Erythroblast (primary cell): ENCODE results near the gene AXIN1.

Experiments used
- DNase-seq, 2 experiments: peaks; one replicate each; lab custom pipeline; 2025; lab: John Stamatoyannopoulos, UW
- GATA1 ChIP-seq: IDR thresholded peaks from 2 replicates; pipeline ENCODE4 v1.6.1; 2011; ENCODE audit warnings: low read depth, mild to moderate bottlenecking, control low read depth, low read length, moderate library complexity
- POLR2A ChIP-seq: IDR thresholded peaks from 2 replicates; pipeline ENCODE4 v1.6.1; 2011; ENCODE audit warnings: mild to moderate bottlenecking, low read length

The AXIN1 gene

GRCh38 chr16:330741-331140 lies 21.8 kb downstream of the AXIN1 start:
- no peak for DNase-seq
- TF ChIP-seq POLR2A: no peak
- no peak for TF ChIP-seq GATA1

GRCh38 chr16:325375-326145 lies 27.0 kb downstream of the AXIN1 start:
- no peak for DNase-seq
- TF ChIP-seq GATA1 (no peak), POLR2A (no peak)

GRCh38 chr16:324451-325334 lies 27.8 kb downstream of the AXIN1 start:
- TF ChIP-seq POLR2A (peak; percentile 49), GATA1 (no peak)
- peak; percentile 83 to 94 for DNase-seq

GRCh38 chr16:324201-324450 lies 28.4 kb downstream of the AXIN1 start:
- TF ChIP-seq POLR2A (no peak), GATA1 (no peak)
- no peak for DNase-seq

GRCh38 chr16:322476-323143 lies 29.9 kb downstream of the AXIN1 start:
- TF ChIP-seq POLR2A: no peak
- no peak for TF ChIP-seq GATA1
- no peak for DNase-seq

- TF ChIP-seq POLR2A: no peak
- TF ChIP-seq GATA1: no peak
Observed at GRCh38 chr16:321532-321931, 31.0 kb downstream of the AXIN1 start.

GRCh38 chr16:320206-320605 lies 32.3 kb downstream of the AXIN1 start:
- TF ChIP-seq GATA1 (no peak), POLR2A (no peak)
- DNase-seq: no peak

More at GRCh38 chr16:321532-321931, 31.0 kb downstream of the AXIN1 start:
- no peak for DNase-seq

- TF ChIP-seq GATA1 (no peak), POLR2A (no peak)
- DNase-seq: peak in 1 of 2 experiments; percentile 33
Observed at GRCh38 chr16:318628-319027, 33.9 kb downstream of the AXIN1 start.

- TF ChIP-seq POLR2A (no peak), GATA1 (no peak)
- no peak for DNase-seq
Observed at GRCh38 chr16:317583-317982, 34.9 kb downstream of the AXIN1 start.

GRCh38 chr16:316741-317464 lies 35.6 kb downstream of the AXIN1 start:
- no peak for TF ChIP-seq POLR2A
- no peak for TF ChIP-seq GATA1
- no peak for DNase-seq

- DNase-seq: no peak
- TF ChIP-seq POLR2A (no peak), GATA1 (no peak)
Observed at GRCh38 chr16:314795-315299, 37.7 kb downstream of the AXIN1 start.

- TF ChIP-seq GATA1 (no peak), POLR2A (no peak)
- DNase-seq: no peak
Observed at GRCh38 chr16:314351-314750, 38.2 kb downstream of the AXIN1 start.

- DNase-seq: no peak
- TF ChIP-seq GATA1 (no peak), POLR2A (no peak)
Observed at GRCh38 chr16:311725-312124, 40.8 kb downstream of the AXIN1 start.

GRCh38 chr16:309476-309875 lies 43.0 kb downstream of the AXIN1 start:
- no peak for TF ChIP-seq POLR2A
- no peak for DNase-seq
